A673 (cell line): ENCODE results near the gene SPINT3. TPM values are rescaled to one million over a fixed set of nuclear protein-coding genes. Genes with fewer than 3 reads are reported as not detected.

ENCODE experiments used
- BruUV-seq: library from RNA; stranded (reverse); fragments of 400-500 nt; replicated peaks from 2 replicates; lab custom pipeline; 2021; lab: Mats Ljungman, UMichigan
- CTCF ChIA-PET: fragments of 300-600 bp; sonication (Branson Sonifier 250); formaldehyde crosslinking; loops from one replicate; lab custom pipeline; 2022; ENCODE audit warnings: antibody characterized with exemption; lab: Charles Lee
- POLR2A ChIA-PET: fragments of 300-600 bp; sonication (Branson Sonifier 250); formaldehyde crosslinking; loops from one replicate; lab custom pipeline; 2022; ENCODE audit warnings: antibody characterized with exemption; ENCODE audit not compliant: low non-redundant PET; lab: Charles Lee
- DNase-seq: peaks from one replicate; pipeline ENCODE4 v3.0.0-alpha.2; 2015; ENCODE audit warnings: low spot score
- H3K27ac ChIP-seq: fragments of 200-600 bp; sonication (generic); 2 replicates; pipeline ENCODE4 v1.5.1; 2016; ENCODE audit warnings: mixed run types, low read depth, mild to moderate bottlenecking, mixed read lengths, antibody characterized with exemption, low read length; ENCODE audit not compliant: poor library complexity, severe bottlenecking
- H3K27me3 ChIP-seq: fragments of 200-600 bp; sonication (generic); replicated peaks from 2 replicates; pipeline ENCODE4 v1.6.1; 2017; ENCODE audit warnings: mixed run types, low read depth, mild to moderate bottlenecking, mixed read lengths, antibody characterized with exemption, low read length; ENCODE audit not compliant: insufficient read depth, poor library complexity
- H3K36me3 ChIP-seq: fragments of 200-600 bp; sonication (generic); 2 replicates; pipeline ENCODE4 v1.6.1; 2016; ENCODE audit warnings: mixed run types, mild to moderate bottlenecking, mixed read lengths, antibody characterized with exemption, low read length; ENCODE audit not compliant: insufficient read depth, poor library complexity, severe bottlenecking
- H3K4me1 ChIP-seq: fragments of 200-600 bp; sonication (generic); 2 replicates; pipeline ENCODE4 v1.6.1; 2017; ENCODE audit warnings: mixed run types, mild to moderate bottlenecking, mixed read lengths, antibody characterized with exemption, low read length; ENCODE audit not compliant: insufficient read depth, poor library complexity, severe bottlenecking
- H3K4me3 ChIP-seq: fragments of 200-600 bp; sonication (generic); 2 replicates; pipeline ENCODE4 v1.5.1; 2016; ENCODE audit warnings: low read depth, mixed run types, mild to moderate bottlenecking, mixed read lengths, low read length; ENCODE audit not compliant: poor library complexity, severe bottlenecking
- H3K9me3 ChIP-seq: fragments of 200-600 bp; sonication (generic); 2 replicates; pipeline ENCODE4 v1.6.1; 2016; ENCODE audit warnings: mixed run types, low read depth, mild to moderate bottlenecking, mixed read lengths, antibody characterized with exemption, low read length; ENCODE audit not compliant: poor library complexity, severe bottlenecking
- CTCF ChIP-seq: fragments of 300-800, 200-600 bp; sonication (generic); conservative IDR thresholded peaks from 2 replicates; pipeline ENCODE4 v1.5.1; 2017; ENCODE audit warnings: low read depth, mild to moderate bottlenecking, antibody characterized with exemption, low read length, moderate library complexity, mixed read lengths
- EZH2 ChIP-seq: fragments of 200-600 bp; sonication (generic); IDR thresholded peaks from 2 replicates; pipeline ENCODE4 v1.6.1; 2017; ENCODE audit warnings: borderline replicate concordance, low read depth, mild to moderate bottlenecking, mixed read lengths, antibody characterized with exemption, low read length; ENCODE audit not compliant: poor library complexity, severe bottlenecking
- intact Hi-C: fragments of 100-400 bp; cut with micrococcal nuclease; formaldehyde crosslinking; loops from one replicate; pipeline ENCODE4 v1.10.0; 2022; ENCODE audit not compliant: unreplicated experiment
- total RNA-seq: library from RNA; stranded (reverse); gene quantifications from 2 replicates; pipeline ENCODE4 v1.2.3, GENCODE V29; 2021

SPINT3 gene
- total RNA-seq, 1 experiment from 2014 or later, result not detected

- H3K27me3 ChIP-seq, result peaks cover 25% of the 10 kb centered on the region
- H3K27ac ChIP-seq, result no peak overlapping the region
- TF ChIP-seq CTCF (no peak), EZH2 (no peak)
- H3K9me3 ChIP-seq, result no peaks in the 10 kb centered on the region
- no peak for DNase-seq
- H3K4me3 ChIP-seq, result no peak overlapping the region
- no peaks in the 10 kb centered on the region for H3K36me3 ChIP-seq
- intact Hi-C loops, result no loop called here
- POLR2A ChIA-PET, result no interaction called here
- no TSS peak for BruUV-seq
- H3K4me1 ChIP-seq, result no peaks in the 10 kb centered on the region
- CTCF ChIA-PET, result no interaction called here
These were observed 9.0 kb downstream of the SPINT3 start for GRCh38 chr20:45506398-45506797.

GRCh38 chr20:45503403-45503802, 12.0 kb downstream of the SPINT3 start:
- intact Hi-C loops, result no loop called here
- H3K4me3 ChIP-seq, result no peak overlapping the region
- H3K4me1 ChIP-seq, result no peaks in the 10 kb centered on the region
- no TSS peak for BruUV-seq
- TF ChIP-seq CTCF, result no peak
- TF ChIP-seq EZH2, result no peak
- H3K27me3 ChIP-seq, result peaks cover 41% of the 10 kb centered on the region
- no peaks in the 10 kb centered on the region for H3K36me3 ChIP-seq
- H3K9me3 ChIP-seq, result no peaks in the 10 kb centered on the region
- DNase-seq, result no peak
- POLR2A ChIA-PET, result no interaction called here
- H3K27ac ChIP-seq, result no peak overlapping the region
- CTCF ChIA-PET, result interaction anchor here (0.6 to 0.8 kb wide), 2 partner anchors 67 to 202 kb away, joined by 3 read pairs; no protein-coding TSS in a partner anchor

- H3K27me3 ChIP-seq, result peaks cover 41% of the 10 kb centered on the region
- ChIA-PET POLR2A (no interaction called here), CTCF (interaction anchor here (0.6 kb wide), 1 partner anchor 272 kb away, joined by 11 read pairs; no protein-coding TSS in a partner anchor)
These were observed 12.9 kb downstream of the SPINT3 start for GRCh38 chr20:45502561-45502960.

More at GRCh38 chr20:45502561-45502960, 12.9 kb downstream of the SPINT3 start:
- no peak overlapping the region for H3K27ac ChIP-seq
- no peaks in the 10 kb centered on the region for H3K4me1 ChIP-seq
- DNase-seq, result no peak
- no TSS peak for BruUV-seq
- TF ChIP-seq EZH2 (no peak), CTCF (no peak)
- H3K9me3 ChIP-seq, result no peaks in the 10 kb centered on the region
- intact Hi-C loops, result no loop called here
- H3K36me3 ChIP-seq, result no peaks in the 10 kb centered on the region
- H3K4me3 ChIP-seq, result no peak overlapping the region
